Measurements from ENCODE around the gene INTS15.
A peak's percentile ranks its signal among the peaks of the same experiment; 100 is the strongest.
"Not testable (repeated sequence)": the region's sequence is repeated elsewhere in the genome, so short reads cannot be mapped to it uniquely, and the experiment has no call there.

The INTS15 gene

GRCh38 chr7:6577369-6578113 is 12.3 kb upstream of the INTS15 start, which contains the start of gene ZDHHC4:
ZDHHC4 (plus strand) TSS chr7:6577454; CDS start chr7:6580562, 3,108 bp downstream.
- peak; percentile 91 for DNase-seq

GRCh38 chr7:6578114-6579084 is 11.4 kb upstream of the INTS15 start:
- DNase-seq, result no peak

GRCh38 chr7:6579446-6579845 is 10.4 kb upstream of the INTS15 start:
- no peak for DNase-seq

- DNase-seq, result not testable (repeated sequence)
Measured at GRCh38 chr7:6585746-6586432, 3.9 kb upstream of the INTS15 start.

- DNase-seq, result no peak
Measured at GRCh38 chr7:6588566-6588965, 1.3 kb upstream of the INTS15 start.

- DNase-seq, result no peak
Measured at GRCh38 chr7:6589151-6589828, 531 bp upstream of the INTS15 start.

GRCh38 chr7:6590645-6591110 is 857 bp downstream of the INTS15 start:
- no peak for DNase-seq

GRCh38 chr7:6600093-6600492 is 10.3 kb downstream of the INTS15 start:
- DNase-seq, result no peak

GRCh38 chr7:6604458-6604857 is 14.6 kb downstream of the INTS15 start:
- no peak for DNase-seq

GRCh38 chr7:6606866-6607583 is 17.2 kb downstream of the INTS15 start:
- no peak for DNase-seq

GRCh38 chr7:6607651-6608051 is 17.8 kb downstream of the INTS15 start:
- no peak for DNase-seq

GRCh38 chr7:6608081-6608480 is 18.3 kb downstream of the INTS15 start:
- no peak for DNase-seq

- DNase-seq, result no peak
Measured at GRCh38 chr7:6608794-6609193, 19.0 kb downstream of the INTS15 start.

GRCh38 chr7:6612819-6613218 is 23.0 kb downstream of the INTS15 start:
- DNase-seq, result no peak

GRCh38 chr7:6613706-6614105 is 23.9 kb downstream of the INTS15 start:
- no peak for DNase-seq

GRCh38 chr7:6614953-6615722 is 25.3 kb downstream of the INTS15 start, which contains the start of gene ZNF853:
ZNF853 (plus strand) TSS chr7:6615610; CDS start chr7:6616175, 565 bp downstream.
- no peak for DNase-seq

- DNase-seq, result no peak
Measured at GRCh38 chr7:6615723-6616555, 26.1 kb downstream of the INTS15 start.

- no peak for DNase-seq
Measured at GRCh38 chr7:6616854-6617643, 27.2 kb downstream of the INTS15 start.

- no peak for DNase-seq
Measured at GRCh38 chr7:6618621-6619020, 28.8 kb downstream of the INTS15 start.
